KOPT-K1 (cell line): ENCODE results near the gene ZNF888.

Experiments used
- H3K27ac ChIP-seq: fragments of 200-600 bp; sonication (generic); 2 replicates; pipeline ENCODE4 v1.5.1; 2016; ENCODE audit warnings: antibody characterized with exemption, mild to moderate bottlenecking, low read depth, low read length; ENCODE audit not compliant: poor library complexity, severe bottlenecking
- H3K36me3 ChIP-seq: fragments of 200-600 bp; sonication (generic); 2 replicates; pipeline ENCODE4 v1.5.1; 2017; ENCODE audit warnings: antibody characterized with exemption, mild to moderate bottlenecking, low read length, moderate library complexity; ENCODE audit not compliant: insufficient read depth
- H3K9me3 ChIP-seq: fragments of 200-600 bp; sonication (generic); 2 replicates; pipeline ENCODE4 v1.5.1; 2017; ENCODE audit warnings: antibody characterized with exemption, low read length, mild to moderate bottlenecking; ENCODE audit not compliant: insufficient read depth, poor library complexity, severe bottlenecking

ZNF888 gene

DNA sequence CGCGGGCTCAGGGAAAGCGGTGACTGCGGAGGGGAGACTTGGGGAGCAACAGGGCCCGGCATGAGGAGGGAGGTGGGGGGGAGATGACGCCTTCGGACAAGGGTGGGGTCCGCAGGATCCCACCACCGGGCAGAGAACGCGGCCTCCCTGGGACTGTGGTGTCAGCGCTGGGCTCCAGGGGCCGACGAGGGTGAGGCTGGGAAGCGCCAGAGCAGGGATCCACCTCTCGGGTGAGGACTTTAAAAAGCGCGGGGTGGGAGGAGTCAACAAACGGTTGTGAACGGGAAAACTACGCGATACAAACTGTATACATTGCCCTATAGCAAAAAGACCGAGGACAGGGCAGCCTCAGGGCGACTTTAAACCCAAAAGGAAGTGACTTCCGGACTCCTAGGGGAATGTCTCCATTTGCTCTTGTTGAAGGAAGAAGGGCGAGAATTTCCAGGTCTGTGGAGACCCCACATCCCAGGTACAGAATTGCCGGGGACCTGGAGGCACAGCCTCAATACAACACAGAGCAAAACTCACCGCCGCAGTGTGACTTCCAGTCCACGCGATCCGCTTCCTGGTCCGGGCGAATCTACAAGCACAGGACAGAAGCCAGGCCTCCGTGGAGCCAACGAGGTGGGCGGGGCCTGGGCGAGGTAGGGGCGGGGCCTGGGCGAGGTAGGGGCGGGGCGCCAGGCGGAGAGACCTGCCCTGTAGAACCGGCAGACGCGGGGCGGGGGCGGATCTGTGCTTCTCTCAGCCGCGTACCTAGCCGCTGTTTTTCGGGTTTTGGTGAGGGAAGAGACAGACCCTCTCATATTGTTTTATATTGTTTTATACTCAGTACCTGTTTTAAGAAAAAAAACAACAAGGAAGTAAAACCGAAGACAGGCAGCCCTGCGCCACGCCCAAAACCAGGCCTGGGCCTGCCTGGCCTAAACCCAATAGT, at the start of gene ZNF888:
ZNF888 (minus strand) TSS at position 588 of the 937 bp plus-strand sequence. CDS start 5,555 bp downstream, outside the sequence.
- Histone ChIP-seq H3K27ac (peak within 1 kb of the TSS; percentile 73), H3K9me3 (no peaks in the 10 kb centered on the region), H3K36me3 (peaks cover 10% of the 10 kb centered on the region)

DNA sequence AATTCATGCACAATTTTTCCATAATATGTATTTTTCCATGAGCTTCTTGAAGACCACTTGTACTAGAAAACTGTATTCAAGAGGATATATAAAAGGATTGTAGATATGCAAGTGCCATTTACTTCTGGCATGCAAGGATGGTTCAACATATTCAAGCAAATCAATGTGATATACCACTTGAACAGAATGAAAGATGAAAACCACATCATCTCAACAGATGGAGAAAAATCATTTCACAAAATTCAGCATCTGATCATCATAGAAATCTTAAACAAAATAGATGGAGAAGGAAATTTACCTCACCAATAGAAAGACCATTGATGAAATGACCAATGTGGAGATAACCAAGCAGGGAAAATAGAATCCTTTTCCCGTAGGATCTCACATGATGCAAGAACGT, 44.5 kb upstream of the ZNF888 start:
- H3K9me3 ChIP-seq = peaks cover 39% of the 10 kb centered on the region
- H3K36me3 ChIP-seq = no peaks in the 10 kb centered on the region
- H3K27ac ChIP-seq = no peak overlapping the region

DNA sequence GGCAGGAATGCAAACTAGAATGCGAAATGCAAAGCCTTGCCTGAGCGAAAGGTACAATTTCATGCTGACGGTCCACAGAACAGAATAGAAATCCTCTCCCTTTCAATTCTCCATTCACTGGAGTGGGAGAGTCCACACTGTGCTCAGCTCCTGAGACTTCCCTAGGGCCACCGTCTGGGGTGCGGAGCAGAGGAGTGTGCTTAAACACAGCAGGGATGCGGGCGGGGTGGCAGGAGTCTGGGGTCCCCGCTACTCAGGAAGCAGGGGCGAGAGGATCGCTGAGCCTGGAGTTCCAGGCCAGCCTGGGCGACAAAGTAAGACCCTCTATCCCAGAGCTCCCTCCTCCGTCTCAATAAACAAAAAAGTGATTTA, 40.0 kb upstream of the ZNF888 start:
- peak overlapping the region; percentile 68 for H3K27ac ChIP-seq
- H3K9me3 ChIP-seq = peaks cover 43% of the 10 kb centered on the region
- peaks cover 27% of the 10 kb centered on the region for H3K36me3 ChIP-seq

DNA sequence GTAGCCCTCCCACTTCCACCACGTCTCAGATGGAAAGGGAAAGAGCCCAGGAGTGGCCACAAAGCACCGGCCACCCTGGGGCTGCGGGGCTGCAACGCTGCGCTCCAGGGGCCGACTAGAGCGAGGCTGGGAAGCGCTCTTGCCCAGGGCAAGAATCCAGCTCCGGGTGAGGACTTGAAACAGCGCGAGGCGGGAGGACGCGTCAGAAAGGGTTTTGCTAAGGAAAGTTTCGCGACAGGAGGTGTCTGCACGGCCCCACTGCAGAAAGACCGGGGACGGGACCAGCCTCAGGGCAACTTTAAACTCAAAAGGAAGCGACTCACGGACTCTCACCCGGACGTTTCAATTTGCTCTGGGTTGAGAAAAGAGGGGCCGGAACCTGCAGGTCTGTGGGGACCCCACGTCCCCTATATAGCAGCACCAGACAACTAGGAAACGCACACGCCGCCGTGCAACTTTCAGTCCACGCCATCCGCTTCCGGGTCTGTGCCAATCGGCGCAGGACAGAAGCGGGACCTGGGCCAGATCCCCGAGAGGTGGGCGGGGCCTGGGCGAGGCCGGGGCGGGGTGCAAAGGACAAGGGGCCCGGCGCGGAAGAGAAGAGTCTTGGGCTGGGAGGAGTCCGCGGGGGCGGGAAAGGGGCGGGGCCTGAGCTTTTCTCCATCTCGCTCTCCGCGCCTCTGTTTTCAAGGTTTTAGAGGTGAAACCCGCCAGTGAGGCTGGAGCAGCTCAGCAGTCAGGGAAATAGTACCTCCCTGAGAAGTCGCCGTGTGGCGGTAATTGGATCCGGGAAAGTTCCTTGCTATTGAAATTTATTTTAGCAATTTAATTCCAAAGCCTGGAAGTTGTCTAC, 39.4 kb upstream of the ZNF888 start, which contains the start of gene ZNF816:
ZNF816 (minus strand) TSS at position 488 of the 853 bp plus-strand sequence. CDS start 6,792 bp downstream, outside the sequence.
- Histone ChIP-seq H3K36me3 (peaks cover 33% of the 10 kb centered on the region), H3K9me3 (peaks cover 43% of the 10 kb centered on the region), H3K27ac (peak within 1 kb of the TSS; percentile 68)

DNA sequence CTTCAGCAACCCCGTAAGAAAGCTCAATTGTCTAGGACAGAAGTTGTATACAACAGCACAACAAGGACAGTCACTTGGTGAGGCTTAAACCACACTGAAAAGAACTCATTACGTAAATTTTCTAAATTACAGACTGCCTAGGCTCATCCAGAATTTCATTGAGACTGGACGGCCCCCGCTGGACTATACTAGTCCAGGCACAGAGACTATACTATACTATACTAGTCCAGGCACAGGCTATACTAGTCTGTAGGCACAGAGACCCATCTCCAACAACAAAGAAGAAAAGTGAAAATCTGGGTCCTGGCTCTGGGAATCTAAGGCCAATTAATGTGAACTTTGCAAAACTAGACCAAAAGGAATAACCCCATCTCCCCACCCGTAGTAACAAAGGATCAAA, 38.8 kb upstream of the ZNF888 start:
- peaks cover 39% of the 10 kb centered on the region for H3K36me3 ChIP-seq
- peak overlapping the region; percentile 68 for H3K27ac ChIP-seq
- peaks cover 43% of the 10 kb centered on the region for H3K9me3 ChIP-seq

DNA sequence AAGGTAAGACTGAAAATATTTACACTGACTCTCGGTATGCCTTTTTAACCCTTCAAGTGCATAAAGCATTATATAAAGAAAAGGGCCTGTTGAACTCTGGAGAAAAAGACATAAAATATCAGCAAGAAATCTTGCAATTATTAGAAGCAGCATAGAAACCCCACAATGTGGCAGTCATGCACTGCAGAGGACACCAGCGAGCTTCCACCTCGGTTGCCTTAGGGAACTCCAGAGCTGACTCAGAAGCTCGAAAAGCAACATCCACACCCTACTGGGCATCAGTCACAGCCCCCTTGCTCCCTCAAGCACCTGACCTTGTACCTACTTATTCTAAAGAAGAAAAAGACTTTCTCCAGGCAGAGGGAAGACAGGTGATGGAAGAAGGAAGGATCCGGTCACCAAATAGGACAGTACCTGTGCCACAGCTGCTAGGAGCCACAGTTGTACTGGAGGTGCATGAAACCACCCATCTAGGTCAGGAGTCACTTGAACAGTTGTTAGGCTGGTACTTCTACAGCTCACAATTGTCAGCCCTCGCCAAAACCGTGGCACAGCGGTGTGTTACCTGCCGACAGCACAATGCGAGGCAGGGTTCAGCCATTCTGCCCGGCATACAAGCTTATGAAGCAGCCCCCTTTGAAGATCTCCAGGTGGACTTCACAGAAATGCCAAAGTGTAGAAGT, 36.5 kb upstream of the ZNF888 start:
- Histone ChIP-seq H3K27ac (no peak overlapping the region), H3K36me3 (peaks cover 62% of the 10 kb centered on the region), H3K9me3 (peaks cover 57% of the 10 kb centered on the region)

DNA sequence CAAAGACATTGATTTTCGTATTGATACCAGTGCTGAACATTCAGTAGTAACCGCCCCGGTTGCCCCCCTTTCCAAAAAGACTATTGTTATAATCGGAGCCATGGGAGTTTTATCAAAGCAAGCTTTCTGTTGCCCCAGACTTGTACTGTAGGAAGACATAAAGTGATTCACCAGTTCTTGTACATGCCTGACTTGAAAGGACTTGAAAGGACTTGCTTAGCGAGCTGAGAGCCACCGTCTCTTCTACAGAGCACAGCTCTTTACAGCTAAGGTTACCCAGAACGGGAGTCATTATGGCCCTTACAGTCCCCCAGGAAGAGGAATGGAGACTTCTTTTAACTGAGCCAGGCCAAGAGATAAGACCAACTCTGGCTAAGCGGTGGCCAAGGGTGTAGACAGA, 34.4 kb upstream of the ZNF888 start:
- H3K9me3 ChIP-seq = peaks cover 73% of the 10 kb centered on the region
- no peak overlapping the region for H3K27ac ChIP-seq
- H3K36me3 ChIP-seq = peaks cover 80% of the 10 kb centered on the region

DNA sequence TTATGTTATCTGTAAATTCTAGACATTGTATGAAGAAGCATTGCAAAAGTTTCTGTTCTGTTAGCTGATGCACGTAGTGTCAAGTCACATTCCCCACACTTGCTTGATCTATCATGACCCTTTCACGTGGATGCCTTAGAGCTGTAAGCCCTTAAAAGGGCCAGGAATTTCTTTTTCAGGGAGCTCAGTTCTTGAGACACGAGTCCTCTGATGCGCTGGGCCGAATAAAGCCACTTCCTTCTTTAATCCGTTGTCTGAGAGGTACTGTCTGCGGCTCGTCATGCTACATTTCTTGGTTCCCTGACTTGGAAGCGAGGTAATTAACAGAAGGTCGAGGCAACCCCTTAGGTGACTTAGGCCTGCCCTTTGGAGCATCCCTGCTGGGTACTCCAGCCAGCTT, 33.7 kb upstream of the ZNF888 start:
- Histone ChIP-seq H3K27ac (no peak overlapping the region), H3K36me3 (peaks cover 87% of the 10 kb centered on the region), H3K9me3 (peaks cover 80% of the 10 kb centered on the region)

DNA sequence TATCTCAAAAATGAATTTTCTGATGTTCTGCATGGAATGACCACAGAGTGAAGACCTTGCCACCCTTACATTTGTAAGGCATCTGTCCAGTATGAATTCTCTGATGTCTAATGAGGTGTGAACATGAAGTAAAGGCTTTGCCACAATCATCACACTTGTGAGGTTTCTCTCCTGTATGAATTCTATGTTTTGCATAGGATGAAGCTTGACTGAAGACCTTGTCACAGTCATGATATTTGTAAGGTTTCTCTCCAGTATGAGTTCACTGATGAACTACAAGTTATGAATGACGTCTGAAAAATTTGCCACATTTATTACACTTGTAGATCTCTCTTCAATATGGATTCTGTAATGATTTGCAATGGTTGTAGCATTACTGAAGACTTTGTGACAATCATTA, 26.2 kb upstream of the ZNF888 start:
- Histone ChIP-seq H3K9me3 (peaks cover 77% of the 10 kb centered on the region), H3K36me3 (peaks cover 57% of the 10 kb centered on the region), H3K27ac (no peak overlapping the region)

DNA sequence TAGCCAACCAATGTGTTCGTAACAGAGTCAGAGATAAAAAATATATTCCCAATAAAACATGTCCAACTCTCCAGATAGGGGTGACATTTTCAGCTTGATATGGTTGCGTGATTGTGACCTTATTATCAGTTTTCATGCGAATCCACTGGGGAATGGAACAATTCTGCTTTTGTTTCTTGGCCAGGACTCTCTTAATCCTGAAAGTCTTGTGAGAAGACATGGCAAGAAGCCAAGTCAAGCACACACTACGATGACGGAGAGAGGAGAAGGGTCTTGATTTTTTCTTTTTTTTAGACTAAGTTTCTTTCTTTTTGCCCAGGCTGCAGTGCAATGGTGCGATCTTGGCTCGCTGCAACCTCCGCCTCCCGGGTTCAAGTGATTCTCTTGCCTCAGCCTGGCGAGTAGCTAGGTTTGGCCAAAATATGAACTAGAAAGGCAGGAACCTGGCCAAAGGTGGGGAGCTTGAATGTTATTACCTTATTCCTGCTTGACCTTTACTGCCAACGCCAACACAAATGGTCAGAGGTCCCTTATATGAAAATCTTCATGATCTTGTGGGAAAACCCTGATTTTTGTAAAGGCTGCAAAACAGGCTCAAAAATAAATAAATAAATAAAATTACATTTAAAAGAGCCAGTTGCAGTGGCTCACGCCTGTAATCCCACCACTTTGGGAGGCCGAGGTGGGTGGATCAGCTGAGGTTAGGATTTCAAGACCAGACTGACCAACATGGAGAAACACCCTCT, 25.0 kb upstream of the ZNF888 start:
- Histone ChIP-seq H3K36me3 (peaks cover 48% of the 10 kb centered on the region), H3K27ac (no peak overlapping the region), H3K9me3 (peaks cover 70% of the 10 kb centered on the region)

DNA sequence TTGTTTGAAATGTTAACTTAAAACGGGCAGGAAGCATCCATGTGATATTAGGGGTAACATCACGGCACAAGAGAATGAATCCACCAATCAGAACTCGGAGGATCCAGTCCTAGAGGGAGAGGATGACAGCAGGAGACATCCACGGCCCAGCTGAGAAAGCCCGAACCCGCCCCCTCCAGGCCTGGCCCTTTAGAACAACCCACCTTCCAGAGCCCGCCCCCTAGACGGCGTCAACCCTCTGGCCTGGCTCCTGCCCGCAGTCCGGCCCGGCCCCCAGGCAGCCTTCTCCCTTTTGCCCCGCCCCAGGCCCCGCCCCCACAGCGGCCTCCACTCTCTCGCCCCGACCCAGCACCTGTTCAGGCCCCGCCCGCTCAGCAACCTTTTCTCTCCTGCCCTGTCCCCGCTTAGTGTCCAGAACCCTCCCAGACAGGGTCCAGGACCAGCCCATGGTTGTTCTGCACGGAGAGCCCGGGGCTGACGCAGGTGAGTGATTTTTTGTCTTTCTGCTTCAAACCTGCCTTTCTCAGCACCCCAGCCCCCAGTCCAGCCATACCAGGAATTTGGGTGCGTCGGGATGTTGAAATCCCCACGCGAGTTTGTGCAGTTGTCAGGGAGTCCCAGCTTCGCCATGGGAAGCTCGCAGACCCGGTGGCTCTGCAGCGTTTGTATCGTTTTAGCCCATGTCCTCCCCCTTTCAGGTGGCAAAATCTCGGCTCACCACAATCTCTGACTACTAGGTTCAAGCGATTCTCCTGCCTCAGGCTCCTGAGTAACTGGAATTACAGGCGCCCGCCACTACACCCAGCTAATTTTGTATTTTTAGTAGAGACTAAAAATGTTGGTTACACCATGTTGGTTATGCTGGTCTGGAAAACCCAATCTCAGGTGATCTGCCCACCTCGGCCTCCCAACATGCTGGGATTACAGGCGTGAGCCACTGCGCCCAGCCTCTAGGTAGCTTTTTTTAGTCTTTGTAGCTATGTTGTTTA, 23.4 kb upstream of the ZNF888 start:
- Histone ChIP-seq H3K27ac (no peak overlapping the region), H3K36me3 (peaks cover 32% of the 10 kb centered on the region), H3K9me3 (peaks cover 54% of the 10 kb centered on the region)

DNA sequence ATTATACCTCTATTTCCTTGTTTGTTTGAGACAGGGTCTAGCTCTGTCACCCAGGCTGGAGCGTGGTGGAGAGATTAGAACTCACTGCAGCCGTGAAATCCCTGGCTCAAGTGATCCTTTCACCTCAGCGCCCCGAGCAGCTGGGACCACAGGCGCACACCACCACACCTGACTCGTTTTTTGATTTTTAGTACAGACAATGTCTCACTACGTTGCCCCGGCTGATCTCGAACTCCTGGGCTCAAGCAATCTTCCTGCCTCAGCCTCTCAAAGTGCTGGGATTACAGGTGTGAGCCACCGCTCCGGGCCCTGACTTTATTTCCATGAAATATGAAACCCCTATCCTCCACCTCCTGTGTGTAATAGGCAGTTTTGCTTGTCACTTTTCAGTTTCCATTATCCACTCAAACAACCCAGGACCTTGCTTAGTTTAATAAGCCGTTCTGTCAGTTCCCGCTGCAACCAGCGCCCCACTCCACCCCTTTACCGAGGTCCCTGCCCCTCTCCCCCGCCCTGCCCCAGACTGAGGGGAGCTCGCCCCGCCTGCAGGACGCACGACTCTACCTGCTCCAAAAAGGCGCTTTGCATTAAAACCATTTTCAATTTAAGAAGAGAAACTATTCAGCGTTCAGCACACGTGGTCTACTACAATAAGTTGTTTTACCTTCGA, 22.6 kb upstream of the ZNF888 start:
- H3K36me3 ChIP-seq = peaks cover 24% of the 10 kb centered on the region
- no peak overlapping the region for H3K27ac ChIP-seq
- H3K9me3 ChIP-seq = peaks cover 46% of the 10 kb centered on the region
